ENCODE data around the gene CDHR2.

DNA sequence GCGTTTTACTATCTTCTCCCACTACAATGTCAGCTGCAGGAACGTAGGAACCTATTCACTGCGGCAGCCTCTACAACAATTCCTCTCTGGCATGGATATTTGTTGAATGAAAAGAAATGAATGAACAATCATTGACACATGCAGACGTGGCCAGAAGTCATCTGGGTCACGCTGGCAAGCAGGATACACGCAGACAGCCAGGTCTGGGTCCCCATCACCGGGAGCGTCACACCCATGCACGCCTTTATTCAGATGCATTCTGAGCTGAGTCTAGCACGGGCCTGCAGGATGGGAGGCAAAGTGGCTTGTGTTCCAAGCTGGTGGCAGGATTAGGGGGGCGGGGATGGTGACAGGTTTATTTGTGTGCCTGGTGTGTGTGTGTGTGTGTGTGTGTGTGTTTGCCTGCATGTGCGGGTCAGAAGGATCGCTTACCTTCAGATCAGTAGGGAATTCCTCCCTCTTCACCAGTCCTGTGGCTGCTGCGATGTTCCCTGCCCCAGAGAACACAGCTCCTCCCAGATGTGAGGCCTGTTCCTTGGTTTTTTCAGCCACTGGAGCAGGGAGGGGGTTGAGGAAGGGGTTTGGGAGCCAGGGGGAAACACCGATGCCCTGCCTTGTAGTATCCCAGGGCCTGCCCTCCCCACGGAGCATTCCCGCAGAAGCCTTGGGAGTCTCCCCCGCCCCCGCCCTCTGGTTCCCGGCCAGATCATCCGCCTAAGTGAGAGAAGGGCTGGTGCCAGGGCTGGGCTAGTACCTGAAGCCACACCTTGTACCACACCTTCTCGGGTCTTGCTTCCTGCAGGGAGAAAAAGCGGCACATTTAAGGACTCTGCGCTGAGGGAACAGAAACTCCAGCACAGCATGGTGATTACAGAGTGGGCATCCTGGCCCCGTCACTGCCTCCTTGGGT, 77.1 kb downstream of the CDHR2 start:
- TF ChIP-seq EZH2 (IDR thresholded peaks at IDR 0.05; ENCODE audit: insufficient read depth, poor library complexity, severe bottlenecking) (no peak), EZH2phosphoT487 (IDR thresholded peaks at IDR 0.05; ENCODE audit: insufficient read depth, low read depth) (no peak)
